Lung microvascular endothelial cell (primary cell): ENCODE data around the gene PUSL1. TPM values are rescaled to one million over a fixed set of nuclear protein-coding genes. Genes with fewer than 3 reads are reported as not detected.

ENCODE experiments used
- DNase-seq, 2 donors: peaks; one replicate each; pipeline versions ENCODE4 v3.0.0 to v3.0.0-alpha.2; 2010; ENCODE audit warnings: low read depth in 2 of 2
- total RNA-seq: library from RNA; depleted of rRNA; stranded (reverse); fragments of >200 nt; gene quantifications from 2 replicates; pipeline ENCODE4 v1.2.1, GENCODE V29; 2014

Gene PUSL1
- total RNA-seq, 1 donor from 2014 or later: 6.9 TPM

DNA sequence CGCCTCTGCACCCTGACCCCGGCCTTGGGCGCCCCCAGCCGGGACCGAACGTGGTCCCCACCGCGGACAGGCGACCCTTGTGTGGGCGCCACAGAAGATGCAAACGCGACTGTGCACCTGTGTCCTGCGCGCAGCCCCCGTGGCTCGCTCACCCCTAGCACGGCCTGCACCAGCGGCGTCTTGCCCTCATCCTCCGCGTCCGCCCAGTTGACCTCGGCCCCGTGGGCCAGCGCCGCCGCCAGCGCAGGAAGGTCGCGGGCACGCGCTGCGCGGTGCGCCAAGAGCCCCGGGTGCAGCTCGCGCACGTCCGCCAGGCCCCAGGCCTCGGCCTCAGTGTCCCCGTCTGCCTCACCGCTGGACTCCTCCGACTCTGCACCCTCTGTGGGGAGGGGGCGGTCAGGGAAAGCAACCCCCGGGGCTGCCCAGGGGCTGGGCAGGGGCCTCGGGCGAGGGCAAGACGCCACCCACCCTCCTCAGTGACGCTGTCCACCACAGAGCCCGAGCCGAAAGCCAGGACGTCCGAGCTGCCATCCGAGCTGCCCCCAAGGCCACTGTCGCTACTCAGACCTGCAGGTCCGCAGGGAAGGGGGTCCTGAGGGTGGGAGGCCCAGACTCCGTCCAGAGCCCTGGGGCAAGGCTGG is 14.0 kb upstream of the PUSL1 start:
- no peak for DNase-seq

DNA sequence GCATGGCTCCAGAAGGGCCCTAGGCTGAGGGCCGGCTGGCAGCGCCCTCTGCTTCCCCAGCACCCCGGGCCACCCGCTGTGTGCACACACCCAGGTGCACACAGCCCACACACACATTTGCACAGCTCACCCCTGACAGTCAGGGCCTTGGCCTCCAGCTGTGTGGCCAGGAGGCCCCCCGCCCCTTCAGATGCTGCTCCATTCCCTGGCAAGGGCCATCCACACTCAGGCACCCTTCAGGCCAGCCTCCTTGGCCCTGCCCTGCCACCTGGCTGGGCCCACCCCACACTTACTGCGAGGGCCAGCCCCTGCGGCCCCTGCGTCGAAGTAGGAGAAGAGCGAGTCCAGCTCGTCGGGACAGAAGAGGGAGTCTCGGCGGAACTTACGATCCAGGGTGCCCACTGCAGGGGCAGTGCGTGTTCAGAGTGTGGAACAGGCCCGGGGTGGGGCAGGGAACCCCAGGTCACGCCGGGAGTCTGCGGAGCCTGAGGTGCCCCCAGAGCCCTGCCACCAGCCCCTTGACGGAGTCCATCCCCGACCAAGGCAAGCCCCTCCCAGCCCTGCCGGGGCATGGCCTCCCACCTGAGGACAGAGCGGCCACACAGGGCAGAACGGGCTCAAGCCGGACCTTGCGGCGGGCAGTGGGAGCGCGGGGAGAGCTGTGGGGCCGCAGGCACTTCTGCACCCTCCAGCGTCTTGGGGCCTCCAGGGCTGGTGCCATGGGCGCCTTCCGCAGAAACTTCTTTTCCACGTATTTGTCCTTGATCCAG is 13.1 kb upstream of the PUSL1 start:
- no peak for DNase-seq

DNA sequence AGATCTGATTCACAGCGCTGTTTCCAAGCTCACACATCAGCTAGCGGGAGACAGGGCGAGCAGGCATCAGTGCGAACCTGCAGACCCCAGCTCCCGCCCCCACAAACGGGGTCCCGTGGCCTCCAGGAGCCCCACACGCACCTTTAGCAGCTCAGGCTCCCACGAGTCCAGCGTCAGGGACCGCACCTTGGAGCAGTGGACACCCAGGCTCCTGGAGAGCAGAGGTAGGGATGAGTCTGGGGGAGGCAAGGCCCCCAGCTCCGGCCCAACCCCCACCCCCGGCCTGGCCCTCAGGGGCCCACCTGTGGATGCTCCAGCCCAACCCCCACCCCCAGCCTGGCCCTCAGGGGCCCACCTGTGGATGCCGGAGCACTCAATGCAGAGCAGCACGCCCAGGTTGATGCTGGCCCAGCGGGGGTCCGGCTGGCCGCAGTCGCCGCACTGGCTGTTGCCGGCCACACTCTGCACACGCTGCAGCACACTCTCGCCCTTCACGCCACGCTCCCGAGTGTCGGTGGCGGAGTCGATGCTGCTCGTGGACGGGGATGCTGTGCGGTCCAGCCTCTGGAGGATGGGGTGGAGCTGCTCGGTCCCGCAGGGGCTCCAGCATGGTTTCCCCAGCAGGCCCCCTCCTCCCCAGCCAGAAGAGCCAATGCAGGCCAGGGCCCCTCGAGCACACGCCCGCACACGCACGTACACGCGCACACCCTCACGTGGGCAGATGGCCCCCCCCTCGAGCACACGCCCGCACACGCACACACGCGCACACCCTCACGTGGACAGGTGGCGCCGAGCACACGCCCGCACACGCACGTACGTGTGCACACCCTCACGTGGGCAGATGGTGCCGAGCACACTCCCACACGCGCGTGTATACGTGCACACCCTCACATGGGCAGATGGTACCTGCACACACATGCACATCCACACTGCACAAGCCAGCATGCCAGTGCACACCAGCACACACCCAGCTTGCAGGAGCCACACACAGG is 12.0 kb upstream of the PUSL1 start:
- no peak for DNase-seq

DNA sequence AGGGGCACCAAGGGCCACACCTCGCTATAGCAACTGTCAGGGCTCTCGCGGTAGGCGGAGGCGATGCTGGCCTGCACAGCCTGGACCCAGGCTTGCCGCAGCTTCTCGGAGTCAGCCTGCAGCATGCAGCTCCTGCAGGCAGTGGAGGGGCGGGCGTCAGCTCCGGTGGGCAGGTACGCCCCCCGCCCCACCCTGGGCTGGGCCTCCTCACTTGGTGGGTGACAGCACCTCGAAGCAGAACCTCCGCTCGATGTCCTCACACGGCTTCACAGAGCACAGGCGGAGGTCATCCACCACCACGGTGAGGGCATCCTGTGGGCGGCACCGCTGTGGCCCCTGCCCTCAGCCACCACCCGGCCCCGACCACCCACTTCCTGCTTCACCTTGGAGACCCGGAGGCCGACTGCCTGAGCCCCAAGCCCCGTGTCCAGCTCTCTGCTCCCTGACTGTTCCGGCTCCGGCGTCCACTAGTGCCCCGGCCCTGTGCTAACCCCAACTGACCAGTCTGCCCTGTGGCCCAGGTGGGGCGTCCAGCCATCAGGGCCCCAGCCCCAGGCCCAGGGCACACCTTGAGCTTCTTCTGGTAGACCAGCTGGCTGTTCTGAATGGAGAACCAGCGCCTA is 10.5 kb upstream of the PUSL1 start:
- no peak for DNase-seq

DNA sequence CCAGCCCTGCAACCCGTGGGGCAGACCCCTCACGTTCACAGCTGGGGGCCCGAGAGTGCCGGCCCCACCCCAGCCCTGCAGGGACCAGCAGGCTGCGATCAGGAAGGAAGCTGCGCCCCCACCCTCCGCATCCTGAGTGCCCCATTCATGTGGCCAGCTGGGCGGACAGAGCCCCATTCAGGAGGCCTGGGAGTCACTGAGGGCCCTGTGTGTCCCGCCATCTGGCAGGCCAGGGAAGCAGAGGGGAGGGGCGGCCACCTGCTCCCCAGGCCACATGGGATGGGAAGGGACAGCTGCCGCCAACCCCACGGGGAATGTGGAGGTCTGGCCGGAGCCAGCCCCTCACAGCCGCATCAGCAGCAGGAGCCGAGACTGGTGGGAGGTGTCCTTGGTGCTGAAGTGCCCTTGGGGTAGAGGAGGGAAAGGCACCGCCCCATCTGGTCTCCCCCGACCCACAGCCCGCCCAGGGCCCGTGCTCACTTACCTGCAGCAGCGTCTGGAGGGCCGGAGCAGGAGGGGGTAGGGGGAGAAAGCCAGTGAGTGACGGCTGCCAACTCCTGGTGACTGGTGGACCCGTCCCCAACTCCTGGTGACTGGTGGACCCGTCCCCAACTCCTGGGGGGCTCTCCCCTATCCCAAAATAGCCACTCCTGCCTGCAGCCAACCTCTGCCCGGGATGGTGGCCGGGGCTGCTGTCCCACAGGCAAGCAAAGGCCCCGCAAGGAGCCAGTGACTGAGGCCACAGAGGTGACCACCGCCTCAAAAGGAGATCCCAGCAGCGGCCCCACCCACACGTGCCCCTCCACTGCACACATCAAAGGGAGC is 9.3 kb upstream of the PUSL1 start:
- peak; percentile 50 to 57 for DNase-seq

DNA sequence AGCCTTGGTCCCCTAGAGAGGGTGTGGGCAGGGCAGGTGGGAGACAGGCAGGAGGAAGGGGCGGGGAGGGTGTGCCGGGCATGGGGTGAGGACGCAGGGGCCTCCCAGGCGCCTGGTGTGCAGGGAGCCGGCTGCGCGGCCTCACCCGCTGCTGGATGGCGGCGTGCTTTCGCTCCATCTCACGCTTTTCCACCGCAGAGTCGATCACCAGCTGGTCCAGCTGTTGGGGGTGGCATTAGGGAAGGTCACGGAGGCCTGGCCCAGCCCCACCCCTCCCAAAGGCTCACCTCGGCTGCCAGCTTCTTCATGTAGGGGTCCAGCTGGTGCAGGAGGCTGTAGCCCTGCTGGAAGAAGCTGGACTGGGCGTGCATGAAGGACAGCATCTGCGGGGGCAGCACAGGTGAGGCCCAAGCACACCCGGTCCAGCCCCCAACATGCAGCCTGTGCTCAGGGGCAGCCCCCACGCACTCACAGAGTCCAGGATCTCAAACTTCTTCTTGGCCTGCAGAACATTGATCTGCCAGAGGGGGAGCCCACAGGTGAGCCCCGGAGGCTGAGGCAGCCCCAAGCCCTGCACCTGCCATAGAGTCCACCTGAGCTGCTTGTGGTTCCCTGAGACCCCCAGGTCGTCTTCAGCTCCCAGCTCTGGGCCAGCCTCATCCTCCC is 8.6 kb upstream of the PUSL1 start:
- DNase-seq: no peak

DNA sequence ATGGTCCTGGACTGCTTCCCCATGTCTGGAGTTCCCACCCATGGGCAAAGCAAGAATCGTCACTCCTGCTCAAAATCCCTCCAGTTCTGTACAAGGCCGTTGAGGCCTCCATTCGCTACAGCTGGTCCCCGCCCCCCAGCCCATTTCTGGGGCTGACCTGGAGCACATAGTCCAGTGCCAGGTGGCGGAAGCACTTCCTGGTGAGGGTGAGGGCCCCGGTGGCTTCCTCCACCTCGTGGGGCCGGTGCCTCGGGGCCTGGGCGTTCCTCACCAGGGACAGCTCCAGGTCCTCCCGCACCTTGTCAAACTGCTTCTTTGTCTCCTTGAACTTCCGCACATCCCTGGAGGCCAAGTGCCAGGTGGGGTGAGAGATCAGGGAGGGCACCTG is 8.1 kb upstream of the PUSL1 start:
- DNase-seq: no peak

DNA sequence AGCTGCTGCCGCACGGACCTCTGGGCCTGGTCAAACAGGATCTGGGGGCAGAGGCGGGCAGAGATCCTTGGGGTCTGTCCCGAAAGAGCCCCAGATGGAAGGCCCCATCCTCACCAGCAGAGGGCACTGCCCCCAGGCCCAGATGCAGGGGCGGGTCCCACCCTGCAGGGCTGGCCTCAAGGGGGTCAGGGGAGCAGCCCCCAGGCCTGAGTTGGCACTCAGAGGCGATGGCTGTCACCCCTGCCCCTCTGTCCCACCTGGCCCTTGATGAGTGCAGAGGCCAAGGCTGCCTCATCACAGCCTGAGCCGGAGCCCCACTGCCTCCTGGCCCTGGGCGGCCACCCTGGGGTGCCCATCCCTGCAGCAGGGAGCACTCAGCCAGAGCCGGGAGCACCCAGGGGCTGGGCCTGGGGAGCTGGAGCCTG is 6.4 kb upstream of the PUSL1 start:
- DNase-seq: no peak

DNA sequence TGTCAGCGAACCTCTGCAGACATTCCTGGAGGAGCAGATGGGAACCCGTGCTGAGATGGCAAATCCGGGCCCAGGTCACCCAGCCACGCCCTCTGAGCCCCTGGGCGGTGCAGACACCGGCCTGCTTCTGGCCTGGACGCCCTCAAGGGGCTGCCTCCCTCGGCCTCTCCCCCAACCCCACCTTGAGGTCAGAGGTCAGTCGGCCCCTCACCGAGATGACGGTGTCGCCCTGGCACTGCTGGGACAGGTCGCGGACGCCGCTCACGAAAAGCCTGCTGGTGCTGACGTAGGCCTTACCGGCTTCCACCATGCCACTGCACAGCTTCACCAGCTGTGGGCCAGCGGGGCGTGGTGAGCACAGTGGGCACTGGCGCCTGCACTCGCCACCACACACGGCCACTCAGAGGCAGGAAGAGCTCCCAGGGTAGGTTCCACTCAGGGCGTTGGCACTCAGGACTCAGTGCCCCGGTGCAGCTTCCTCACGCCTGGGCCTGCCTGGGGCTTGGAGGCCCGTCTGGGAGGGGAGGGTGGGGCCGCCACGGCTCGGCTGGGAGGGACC is 5.4 kb upstream of the PUSL1 start:
- DNase-seq: no peak

DNA sequence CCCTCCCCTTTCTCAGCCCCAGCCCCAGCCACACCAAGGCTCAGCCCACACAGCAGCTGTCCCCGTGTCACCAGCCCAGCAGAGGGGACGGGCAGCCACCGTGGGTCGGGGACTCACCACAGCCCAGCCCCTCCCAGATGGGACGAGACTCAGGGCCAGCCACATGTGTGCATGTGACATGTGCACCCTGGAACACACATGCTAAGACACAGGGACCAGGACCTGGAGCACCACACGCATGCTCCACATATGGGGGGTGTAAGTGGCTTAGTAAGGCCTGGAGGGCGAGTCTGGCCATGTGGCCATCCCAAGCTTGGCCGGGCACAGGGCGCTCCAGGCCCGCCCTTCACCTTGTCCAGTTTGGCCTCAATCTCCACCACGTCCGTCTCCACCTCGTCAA is 4.7 kb upstream of the PUSL1 start:
- DNase-seq: no peak

DNA sequence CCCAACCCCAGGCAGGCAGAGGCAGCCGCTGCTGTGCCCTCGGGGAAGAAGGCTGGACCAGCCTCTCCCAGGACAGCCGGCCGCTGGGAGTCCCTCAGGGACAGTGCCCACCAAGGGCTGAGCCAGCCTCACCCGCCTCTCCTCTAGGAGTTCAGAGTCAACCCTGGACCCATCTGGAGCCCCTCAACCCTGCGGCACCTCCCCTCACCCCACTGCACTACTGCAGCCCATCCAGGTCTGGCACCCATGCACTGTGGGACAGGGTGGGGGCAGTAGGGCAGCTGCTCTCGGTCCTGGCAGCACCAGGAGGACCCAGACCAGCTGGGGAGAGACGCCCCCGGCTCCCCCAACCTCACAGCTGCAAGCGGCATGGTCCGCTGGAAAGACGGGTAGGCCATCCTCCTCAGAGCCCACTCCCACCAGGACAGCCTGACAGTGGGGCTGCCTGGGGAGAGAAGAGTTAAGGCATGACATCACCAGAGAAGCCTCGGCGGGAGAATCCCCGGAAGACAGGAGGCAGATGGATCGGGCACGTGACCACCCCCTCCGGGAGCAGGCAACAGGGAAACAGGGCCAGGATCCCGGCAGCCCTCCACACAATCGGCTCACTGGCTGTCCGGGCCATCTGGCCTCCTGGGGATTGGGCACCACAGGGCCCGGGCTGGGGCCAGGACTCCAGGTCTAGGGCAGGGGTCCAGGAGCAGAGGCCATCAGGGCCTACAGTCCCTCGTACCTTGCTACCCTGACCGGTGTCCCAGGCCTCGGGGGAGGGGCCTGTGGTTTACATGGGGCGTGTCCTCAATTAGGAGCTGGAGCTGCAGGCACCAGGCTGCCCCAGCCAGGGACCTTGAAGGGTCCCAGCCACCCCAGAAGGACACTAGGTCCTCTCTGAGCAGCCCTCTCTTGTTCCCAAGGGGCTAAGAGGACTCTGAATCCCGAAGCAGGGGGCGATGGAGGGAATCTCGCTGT is 3.8 kb upstream of the PUSL1 start:
- peak; percentile 58 to 67 for DNase-seq

DNA sequence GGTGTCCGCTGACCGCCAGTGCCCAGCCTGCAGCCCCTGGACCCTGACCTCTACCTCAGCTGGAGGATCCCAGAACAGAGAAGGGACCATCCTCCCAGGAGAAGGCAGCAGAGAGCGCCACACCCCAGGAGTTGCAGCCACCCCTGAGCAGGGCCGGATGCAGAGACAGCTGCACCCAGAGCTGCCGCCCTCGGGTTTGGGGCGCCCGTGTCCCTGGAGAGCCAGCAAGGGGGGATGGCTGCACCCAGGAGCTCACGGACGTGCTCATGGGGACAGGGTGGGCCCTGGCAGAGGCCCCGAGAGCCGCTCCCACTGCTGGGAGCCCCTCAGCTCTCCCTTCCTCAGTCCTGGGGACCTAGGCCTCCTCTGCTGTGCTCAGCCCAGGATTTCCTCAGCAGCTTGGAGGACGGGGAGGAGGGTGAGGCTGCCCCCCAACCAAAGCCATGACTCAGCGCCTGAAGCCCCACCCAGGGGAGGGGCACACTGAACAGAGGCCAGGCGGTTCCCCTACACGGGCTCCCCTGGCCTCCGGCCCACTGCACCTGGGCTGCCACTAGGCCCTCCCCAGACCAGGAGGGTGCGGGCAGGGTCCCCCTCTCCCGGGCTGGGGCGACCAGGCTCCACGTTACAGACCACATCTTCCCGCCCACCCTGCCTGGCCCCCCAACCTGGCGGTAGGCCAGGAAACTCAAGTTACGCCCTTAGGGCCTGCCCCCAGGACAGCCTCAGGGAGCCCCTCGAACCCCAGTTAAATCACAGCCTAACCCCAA is 2.9 kb upstream of the PUSL1 start:
- peak; percentile 40 to 61 for DNase-seq

DNA sequence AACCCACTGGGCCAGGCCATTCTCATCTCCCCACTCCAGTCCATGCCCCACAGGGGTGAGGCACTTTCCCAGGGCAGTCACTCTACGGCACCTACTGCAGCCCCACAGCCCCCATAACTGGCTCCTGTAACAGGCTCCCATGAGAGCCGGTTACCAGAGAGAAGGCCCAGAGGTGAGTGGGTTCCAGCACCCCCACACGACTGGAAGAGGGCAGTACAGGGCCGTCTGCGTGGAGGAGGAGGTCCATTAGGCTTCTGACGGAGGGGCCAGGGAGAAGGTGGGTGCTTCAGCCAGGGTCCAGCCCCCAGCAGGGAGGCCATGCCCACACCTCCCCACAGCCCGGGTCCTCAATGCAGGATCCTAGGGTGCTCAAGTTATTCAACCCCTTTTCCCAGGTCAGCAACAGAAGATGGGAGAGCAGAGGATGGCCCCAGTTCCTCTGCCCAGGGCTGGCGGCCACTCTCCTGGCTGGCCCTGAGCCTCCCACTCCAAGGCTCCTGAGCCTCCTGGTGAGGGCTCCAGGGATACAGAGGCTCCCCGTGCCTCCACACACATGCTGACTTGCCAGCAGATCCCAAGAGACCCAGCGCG is 2.2 kb upstream of the PUSL1 start:
- no peak for DNase-seq

DNA sequence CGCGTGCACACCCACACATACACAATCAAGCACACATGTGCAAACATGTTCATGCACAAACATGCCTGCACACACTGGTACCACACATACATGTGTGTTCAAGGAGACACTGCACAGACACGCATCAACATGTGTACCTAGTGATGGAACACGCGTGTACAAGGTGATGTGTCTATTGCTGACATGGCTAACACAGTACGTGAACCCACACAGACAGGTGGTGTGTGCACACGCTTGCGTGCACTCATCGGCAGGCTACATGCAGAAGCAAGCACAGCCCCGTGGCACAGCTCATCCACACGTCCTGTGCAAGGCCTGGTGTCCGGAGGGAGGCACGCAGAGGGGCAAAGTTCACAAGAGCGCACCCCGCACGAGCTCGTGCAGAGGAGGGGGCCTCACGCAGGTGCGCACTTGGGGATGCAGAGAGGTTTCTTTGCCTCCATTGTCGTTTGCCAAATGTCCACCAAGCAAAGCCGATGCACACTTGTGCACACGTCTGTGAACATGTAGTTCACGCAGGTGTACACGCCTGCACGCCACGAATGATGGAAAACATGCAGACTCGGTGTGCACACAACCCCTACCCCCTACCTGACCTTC is 1.6 kb upstream of the PUSL1 start:
- DNase-seq: no peak

DNA sequence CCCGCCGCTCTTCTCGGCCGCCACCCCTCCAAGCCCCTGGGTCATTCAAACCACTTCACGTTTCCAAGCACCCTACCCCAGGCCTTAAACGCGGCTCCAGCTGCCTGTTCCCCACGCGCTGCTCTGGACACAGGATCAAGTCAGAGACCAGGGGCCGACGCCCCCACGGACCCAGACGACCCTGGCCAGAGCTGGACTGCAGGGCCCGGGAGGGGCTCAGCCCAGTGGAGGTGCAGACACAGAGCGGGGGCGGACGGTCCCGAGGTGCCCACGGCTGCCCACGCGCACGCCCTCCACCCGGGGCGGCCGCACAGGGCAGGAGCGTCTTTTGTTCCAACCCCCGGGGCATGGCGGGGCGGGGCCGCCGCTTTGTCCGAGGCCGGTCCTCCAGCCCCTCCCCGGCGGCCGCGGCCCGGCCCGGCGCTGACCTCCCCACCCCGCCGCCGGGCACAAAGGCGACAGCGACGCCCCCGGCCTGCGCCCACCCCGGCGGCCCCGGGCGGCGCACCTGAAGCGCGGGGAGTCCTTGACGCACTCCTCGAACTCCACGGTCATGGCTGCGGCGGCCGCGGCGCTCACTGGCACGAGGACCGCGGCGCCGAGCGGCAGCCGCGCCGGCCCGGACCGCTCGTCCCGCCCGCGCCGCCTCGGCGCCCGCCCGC is 1.0 kb upstream of the PUSL1 start:
- DNase-seq: peak; percentile 35 to 37

DNA sequence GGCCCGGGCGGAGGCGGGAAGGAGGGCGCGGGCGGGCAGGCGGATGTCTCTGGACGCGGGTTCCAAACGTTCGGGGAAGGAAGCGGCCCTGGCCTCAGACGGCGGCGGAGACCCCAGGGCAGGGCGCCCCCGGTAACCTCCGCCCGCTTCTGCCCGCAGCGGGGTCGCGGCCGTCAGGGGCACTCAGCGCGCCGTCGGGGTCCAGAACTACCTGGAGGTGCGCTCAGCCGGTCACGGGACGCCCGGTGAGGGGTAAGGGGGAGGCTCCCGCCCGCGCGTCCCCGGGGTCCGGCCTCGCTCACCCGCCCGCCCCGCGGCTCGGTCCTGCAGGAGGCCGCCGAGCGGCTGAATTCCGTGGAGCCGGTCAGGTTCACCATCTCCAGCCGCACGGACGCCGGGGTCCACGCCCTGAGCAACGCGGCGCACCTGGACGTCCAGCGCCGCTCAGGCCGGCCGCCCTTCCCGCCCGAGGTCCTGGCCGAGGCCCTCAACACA is 406 bp downstream of the PUSL1 start:
- no peak for DNase-seq
